IMR-90 (cell line): ENCODE data around the gene KATNAL2. TPM values are rescaled to one million over a fixed set of nuclear protein-coding genes. Genes with fewer than 3 reads are reported as not detected.

ENCODE experiments used
- ATAC-seq: fragments of 200-7000 bp; cut with Tn5 transposase; 2 replicates; pipeline ENCODE4 v1.9.1; 2020; ENCODE audit warnings: low read depth, mild to moderate bottlenecking, moderate library complexity
- BruUV-seq: library from RNA; stranded (reverse); fragments of 400-500 nt; replicated peaks from 2 replicates; lab custom pipeline; 2021; lab: Mats Ljungman, UMichigan
- CTCF ChIA-PET: fragments of 300-600 bp; formaldehyde crosslinking; extraction: SDS; loops from one replicate; lab custom pipeline; 2021; ENCODE audit warnings: antibody characterized with exemption; lab: Yijun Ruan, JAX
- POLR2A ChIA-PET: fragments of 300-600 bp; sonication (Branson Sonifier 250); formaldehyde crosslinking; loops from one replicate; lab custom pipeline; 2022; ENCODE audit warnings: antibody characterized with exemption; ENCODE audit not compliant: unreplicated experiment; lab: Charles Lee
- DNase-seq: peaks from one replicate; pipeline ENCODE4 v3.0.0; 2013
- H2AFZ ChIP-seq: replicated peaks from 2 replicates; pipeline ENCODE3; 2013; ENCODE audit warnings: low read length, mild to moderate bottlenecking; ENCODE audit not compliant: poor library complexity
- H2AK5ac ChIP-seq: 2 replicates; pipeline ENCODE4 v1.6.1; 2013; ENCODE audit warnings: low read depth, low read length, inconsistent platforms
- H2AK9ac ChIP-seq: replicated peaks from 2 replicates; pipeline ENCODE3; 2013; ENCODE audit warnings: mild to moderate bottlenecking, low read depth, low read length, moderate library complexity; ENCODE audit not compliant: poor library complexity
- H2BK120ac ChIP-seq: 2 replicates; pipeline ENCODE4 v1.6.1; 2013; ENCODE audit warnings: low read depth, low read length, inconsistent platforms
- H2BK15ac ChIP-seq: 3 replicates; pipeline ENCODE4 v1.6.1; 2013; ENCODE audit warnings: low read depth, low read length, inconsistent platforms
- H2BK20ac ChIP-seq: 2 replicates; pipeline ENCODE4 v1.6.1; 2013; ENCODE audit warnings: low read depth, mild to moderate bottlenecking, inconsistent platforms, low read length, moderate library complexity
- H2BK5ac ChIP-seq: 2 replicates; pipeline ENCODE4 v1.6.1; 2013; ENCODE audit warnings: mild to moderate bottlenecking, low read depth, low read length, inconsistent platforms; ENCODE audit not compliant: poor library complexity, severe bottlenecking
- H3K14ac ChIP-seq: replicated peaks from 2 replicates; pipeline ENCODE4 v1.6.1; 2013; ENCODE audit warnings: low read depth, low read length, inconsistent platforms
- H3K18ac ChIP-seq: 2 replicates; pipeline ENCODE4 v1.6.1; 2013; ENCODE audit warnings: low read depth, low read length, control low read depth
- H3K23ac ChIP-seq: 2 replicates; pipeline ENCODE4 v1.6.1; 2013; ENCODE audit warnings: low read depth, low read length, inconsistent platforms
- H3K27ac ChIP-seq: 2 replicates; pipeline ENCODE4 v1.5.1; 2013; ENCODE audit warnings: mild to moderate bottlenecking, control low read depth, low read length; ENCODE audit not compliant: insufficient read depth
- H3K27me3 ChIP-seq: 2 replicates; pipeline ENCODE4 v1.6.1; 2013; ENCODE audit warnings: low read length; ENCODE audit not compliant: control insufficient read depth, insufficient read depth
- H3K36me3 ChIP-seq: 2 replicates; pipeline ENCODE4 v1.6.1; 2013; ENCODE audit warnings: low read length, mixed read lengths; ENCODE audit not compliant: control insufficient read depth, insufficient read depth
- H3K4ac ChIP-seq: 2 replicates; pipeline ENCODE4 v1.6.1; 2013; ENCODE audit warnings: low read depth, low read length, inconsistent platforms
- H3K4me1 ChIP-seq: 2 replicates; pipeline ENCODE4 v1.6.1; 2013; ENCODE audit warnings: low read length, mixed read lengths; ENCODE audit not compliant: control insufficient read depth, insufficient read depth
- H3K4me2 ChIP-seq: 2 replicates; pipeline ENCODE4 v1.6.1; 2013; ENCODE audit warnings: low read depth, mild to moderate bottlenecking, control low read depth, low read length, moderate library complexity
- H3K4me3 ChIP-seq: 2 replicates; pipeline ENCODE4 v1.5.1; 2013; ENCODE audit warnings: low read depth, mild to moderate bottlenecking, control low read depth, low read length, moderate library complexity; ENCODE audit not compliant: insufficient read depth
- H3K56ac ChIP-seq: 2 replicates; pipeline ENCODE4 v1.6.1; 2013; ENCODE audit warnings: low read length, inconsistent platforms; ENCODE audit not compliant: insufficient read depth; ENCODE audit errors: extremely low read depth
- H3K79me1 ChIP-seq, 2 experiments: 2 replicates each; pipeline ENCODE4 v1.6.1; 2013; ENCODE audit warnings: low read length in 2 of 2, inconsistent platforms in 1 of 2, low read depth in 1 of 2
- H3K9ac ChIP-seq: 2 replicates; pipeline ENCODE4 v1.6.1; 2013; ENCODE audit warnings: low read depth, low read length, control low read depth
- H3K9me1 ChIP-seq: 2 replicates; pipeline ENCODE4 v1.6.1; 2013; ENCODE audit warnings: low read length, inconsistent platforms; ENCODE audit not compliant: insufficient read depth
- H3K9me3 ChIP-seq: 2 replicates; pipeline ENCODE4 v1.6.1; 2013; ENCODE audit warnings: low read length; ENCODE audit not compliant: control insufficient read depth, insufficient read depth
- H4K20me1 ChIP-seq: 2 replicates; pipeline ENCODE4 v1.6.1; 2013; ENCODE audit warnings: low read length, inconsistent platforms; ENCODE audit not compliant: insufficient read depth
- H4K5ac ChIP-seq: 2 replicates; pipeline ENCODE4 v1.6.1; 2013; ENCODE audit warnings: mild to moderate bottlenecking, low read depth, low read length, control low read depth
- H4K8ac ChIP-seq, 2 experiments: 2 replicates each; pipeline ENCODE4 v1.6.1; 2013; ENCODE audit warnings: low read depth in 2 of 2, low read length in 2 of 2, control low read depth in 1 of 2, inconsistent platforms in 1 of 2
- H4K91ac ChIP-seq: 2 replicates; pipeline ENCODE4 v1.6.1; 2013; ENCODE audit warnings: low read depth, low read length, inconsistent platforms; ENCODE audit not compliant: insufficient read depth
- BHLHE40 ChIP-seq: fragments of 150-350 bp; IDR thresholded peaks from 2 replicates; pipeline ENCODE4 v1.6.1; 2016; ENCODE audit warnings: mild to moderate bottlenecking, low read depth, low read length
- CEBPB ChIP-seq: IDR thresholded peaks from 2 replicates; pipeline ENCODE4 v1.6.1; 2012; ENCODE audit warnings: low read depth, low read length, improper control_type of control experiment
- CHD1 ChIP-seq: IDR thresholded peaks from 2 replicates; pipeline ENCODE4 v1.6.1; 2012; ENCODE audit warnings: low read depth, low read length, improper control_type of control experiment
- FOS ChIP-seq: fragments of 150-350 bp; IDR thresholded peaks from 2 replicates; pipeline ENCODE4 v1.6.1; 2016; ENCODE audit warnings: low read depth, low read length
- MAZ ChIP-seq: IDR thresholded peaks from 2 replicates; pipeline ENCODE4 v1.6.1; 2012; ENCODE audit warnings: low read depth, mild to moderate bottlenecking, low read length, improper control_type of control experiment, moderate library complexity, borderline replicate concordance
- MXI1 ChIP-seq: IDR thresholded peaks from 2 replicates; pipeline ENCODE4 v1.6.1; 2012; ENCODE audit warnings: low read depth, mild to moderate bottlenecking, low read length, moderate library complexity, borderline replicate concordance
- NFE2L2 ChIP-seq: fragments of 150-350 bp; IDR thresholded peaks from 2 replicates; pipeline ENCODE4 v1.6.1; 2016; ENCODE audit warnings: low read depth, mild to moderate bottlenecking, low read length
- POLR2A ChIP-seq: IDR thresholded peaks from 2 replicates; pipeline ENCODE4 v1.6.1; 2012; ENCODE audit warnings: mild to moderate bottlenecking, low read depth, low read length
- RAD21 ChIP-seq: IDR thresholded peaks from 2 replicates; pipeline ENCODE4 v1.6.1; 2012; ENCODE audit warnings: low read length, improper control_type of control experiment
- RFX5 ChIP-seq: IDR thresholded peaks from 2 replicates; pipeline ENCODE4 v1.8.0; 2012; ENCODE audit warnings: low read depth, mild to moderate bottlenecking, low read length, moderate library complexity
- SMC3 ChIP-seq: fragments of 150-350 bp; IDR thresholded peaks from 2 replicates; pipeline ENCODE4 v1.6.1; 2016; ENCODE audit warnings: low read depth, mild to moderate bottlenecking, antibody characterized with exemption, low read length, moderate library complexity
- WGBS, 2 experiments: methylation state at CpG; one replicate each; pipeline versions ENCODE4 v1.1.5 to v1.1.7; 2013; ENCODE audit warnings: missing lambda C conversion rate in 2 of 2; ENCODE audit not compliant: insufficient read length in 1 of 2; ENCODE audit errors: extremely low coverage in 2 of 2; 5-methylcytosine and 5-hydroxymethylcytosine counted together
- dilution Hi-C: fragments of 300-500 bp; cut with HindIII; formaldehyde crosslinking; loops from one replicate; pipeline ENCODE4 v1.14.3; 2018; ENCODE audit warnings: low sequenced_read_pairs; ENCODE audit not compliant: unreplicated experiment
- in situ Hi-C: fragments of 300-500 bp; cut with MboI; formaldehyde crosslinking; loops from 3 replicates; pipeline ENCODE4 v1.14.3; 2019; ENCODE audit warnings: low sequenced_read_pairs, inconsistent platforms, mixed read lengths
- intact Hi-C: fragments of 100-400 bp; cut with micrococcal nuclease; formaldehyde crosslinking; loops from 2 replicates; pipeline ENCODE4 v1.10.0; 2022
- polyA plus RNA-seq, 3 experiments: library from polyadenylated mRNA; depleted of rRNA; stranded (reverse); fragments of >200 nt; gene quantifications; 2 replicates each; pipeline ENCODE4 v1.2.3, GENCODE V29; 2012; ENCODE audit warnings: low replicate concordance in 1 of 3
- total RNA-seq: library from RNA; depleted of rRNA; stranded (reverse); fragments of >200 nt; gene quantifications from 2 replicates; pipeline ENCODE4 v1.2.3, GENCODE V29; 2012
- TF ChIP-seq, protein P1 (sequence below): fragments of 150-350 bp; IDR thresholded peaks from 2 replicates; pipeline ENCODE4 v1.6.1; 2016; ENCODE audit warnings: low read depth, mild to moderate bottlenecking, low read length, moderate library complexity, borderline replicate concordance
- TF ChIP-seq, protein P2 (sequence below): conservative IDR thresholded peaks from 2 replicates; pipeline ENCODE4 v1.5.1; 2012; ENCODE audit warnings: mild to moderate bottlenecking, low read depth, low read length, improper control_type of control experiment

KATNAL2 gene
- total and polyA plus RNA-seq, 2 of the 4 experiments (the other 2 are of a cell fraction) = 0.90 to 2.3 TPM

DNA sequence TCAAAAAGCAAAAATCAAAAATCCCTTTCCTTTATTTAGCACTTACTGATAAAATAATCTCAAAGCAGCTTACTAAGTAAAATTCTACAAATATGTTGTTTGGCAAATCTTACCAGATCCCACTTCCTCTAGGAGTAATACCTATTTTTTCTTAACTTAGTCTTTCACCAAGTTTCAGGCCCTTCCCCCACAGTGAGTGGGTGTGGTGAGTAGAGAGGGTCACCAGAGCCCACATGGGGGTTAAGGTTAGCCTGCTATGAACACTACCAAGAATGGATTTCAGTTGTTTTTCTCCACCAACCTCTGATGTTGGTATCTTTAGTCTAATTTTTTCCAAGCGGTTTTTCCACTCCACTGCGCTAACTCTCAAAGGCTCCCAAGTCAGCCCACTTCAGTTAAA is 23.3 kb upstream of the KATNAL2 start:
- Histone ChIP-seq H3K14ac (no peak overlapping the region), H3K27ac (no peak overlapping the region), H2AK9ac (no peak overlapping the region), H4K91ac (no peak overlapping the region), H3K79me1 (peaks cover 17 to 25% of the 10 kb centered on the region in 2 experiments), H3K4ac (no peak overlapping the region), H3K36me3 (peaks cover 4% of the 10 kb centered on the region), H3K4me2 (no peak overlapping the region), H4K5ac (no peak overlapping the region), H2BK120ac (no peak overlapping the region), H3K27me3 (no peaks in the 10 kb centered on the region), H3K23ac (no peak overlapping the region), H2BK20ac (no peak overlapping the region), H2BK15ac (no peak overlapping the region), H3K56ac (no peak overlapping the region), H3K18ac (no peak overlapping the region), H4K8ac (no peak overlapping the region), H3K9me1 (no peaks in the 10 kb centered on the region), H2AFZ (no peak overlapping the region), H3K4me3 (no peak overlapping the region), H3K9me3 (no peaks in the 10 kb centered on the region), H2BK5ac (no peak overlapping the region), H2AK5ac (no peak overlapping the region), H4K20me1 (peaks cover 12% of the 10 kb centered on the region), H3K4me1 (no peaks in the 10 kb centered on the region), H3K9ac (no peak overlapping the region)
- BruUV-seq = no TSS peak
- intact Hi-C loops = no loop called here
- no peak for TF ChIP-seq POLR2A
- TF ChIP-seq SMC3 = no peak
- TF ChIP-seq FOS = no peak
- TF ChIP-seq BHLHE40 = no peak
- TF ChIP-seq RAD21 = no peak
- TF ChIP-seq MAZ = no peak
- no peak for TF ChIP-seq RFX5
- no peak for TF ChIP-seq MXI1
- no peak for TF ChIP-seq CHD1
- TF ChIP-seq CEBPB = no peak
- TF ChIP-seq, protein P1, sequence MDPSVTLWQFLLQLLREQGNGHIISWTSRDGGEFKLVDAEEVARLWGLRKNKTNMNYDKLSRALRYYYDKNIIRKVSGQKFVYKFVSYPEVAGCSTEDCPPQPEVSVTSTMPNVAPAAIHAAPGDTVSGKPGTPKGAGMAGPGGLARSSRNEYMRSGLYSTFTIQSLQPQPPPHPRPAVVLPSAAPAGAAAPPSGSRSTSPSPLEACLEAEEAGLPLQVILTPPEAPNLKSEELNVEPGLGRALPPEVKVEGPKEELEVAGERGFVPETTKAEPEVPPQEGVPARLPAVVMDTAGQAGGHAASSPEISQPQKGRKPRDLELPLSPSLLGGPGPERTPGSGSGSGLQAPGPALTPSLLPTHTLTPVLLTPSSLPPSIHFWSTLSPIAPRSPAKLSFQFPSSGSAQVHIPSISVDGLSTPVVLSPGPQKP = no peak
- TF ChIP-seq NFE2L2 = no peak
- TF ChIP-seq, protein P2, sequence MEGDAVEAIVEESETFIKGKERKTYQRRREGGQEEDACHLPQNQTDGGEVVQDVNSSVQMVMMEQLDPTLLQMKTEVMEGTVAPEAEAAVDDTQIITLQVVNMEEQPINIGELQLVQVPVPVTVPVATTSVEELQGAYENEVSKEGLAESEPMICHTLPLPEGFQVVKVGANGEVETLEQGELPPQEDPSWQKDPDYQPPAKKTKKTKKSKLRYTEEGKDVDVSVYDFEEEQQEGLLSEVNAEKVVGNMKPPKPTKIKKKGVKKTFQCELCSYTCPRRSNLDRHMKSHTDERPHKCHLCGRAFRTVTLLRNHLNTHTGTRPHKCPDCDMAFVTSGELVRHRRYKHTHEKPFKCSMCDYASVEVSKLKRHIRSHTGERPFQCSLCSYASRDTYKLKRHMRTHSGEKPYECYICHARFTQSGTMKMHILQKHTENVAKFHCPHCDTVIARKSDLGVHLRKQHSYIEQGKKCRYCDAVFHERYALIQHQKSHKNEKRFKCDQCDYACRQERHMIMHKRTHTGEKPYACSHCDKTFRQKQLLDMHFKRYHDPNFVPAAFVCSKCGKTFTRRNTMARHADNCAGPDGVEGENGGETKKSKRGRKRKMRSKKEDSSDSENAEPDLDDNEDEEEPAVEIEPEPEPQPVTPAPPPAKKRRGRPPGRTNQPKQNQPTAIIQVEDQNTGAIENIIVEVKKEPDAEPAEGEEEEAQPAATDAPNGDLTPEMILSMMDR = no peak
- ChIA-PET POLR2A (no interaction called here), CTCF (no interaction called here)
- DNase-seq = no peak
- no peak for ATAC-seq
- in situ Hi-C loops = no loop called here
- dilution Hi-C loops = no loop called here
- no CpG with 5 or more reads among the region's 2 CpGs for WGBS, 2 experiments
